Tibial nerve (tissue), 4 donors: ENCODE data around the gene EYS.

Experiments
- EP300 ChIP-seq, 2 donors: sonication (generic); formaldehyde crosslinking; IDR thresholded peaks; one replicate each; pipeline ENCODE4 v1.6.1; 2017; ENCODE audit warnings: antibody characterized with exemption in 2 of 2, mild to moderate bottlenecking in 1 of 2
- POLR2A ChIP-seq, 2 donors: fragments of 450-650 bp; IDR thresholded peaks; one replicate each; pipeline ENCODE4 v1.6.1; 2017; ENCODE audit warnings: antibody characterized with exemption in 2 of 2, mild to moderate bottlenecking in 2 of 2, moderate library complexity in 2 of 2
- TF ChIP-seq, protein P1 (sequence below), 5 experiments: fragments of 200-600 bp in 3 of 5; fragments of 450-650 bp in 2 of 5; sonication (generic) in 3 of 5; IDR thresholded peaks; one replicate each; pipeline ENCODE4 v1.5.1; 2016 to 2019; ENCODE audit warnings: antibody characterized with exemption in 5 of 5, mild to moderate bottlenecking in 3 of 5, moderate library complexity in 2 of 5

DNA sequence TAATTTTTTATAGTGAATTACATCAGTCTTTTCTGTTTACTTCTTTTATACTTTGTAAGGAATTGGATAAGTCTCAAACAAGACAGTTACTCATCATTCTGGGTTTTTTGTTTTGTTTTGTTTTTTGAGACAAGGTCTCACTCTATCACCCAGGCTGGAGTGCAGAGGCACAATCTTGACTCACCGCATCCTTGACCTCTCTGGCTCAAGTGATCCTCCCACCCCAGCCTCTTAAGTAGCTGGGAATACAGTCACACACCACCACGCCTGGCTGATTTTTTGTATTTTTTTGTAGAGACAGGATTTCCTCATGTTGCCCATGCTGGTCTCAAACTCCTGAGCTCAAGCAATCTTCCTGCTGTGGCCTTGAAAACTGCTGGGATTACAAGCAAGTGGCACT, 524.3 kb downstream of the EYS start:
- TF ChIP-seq, protein P1, sequence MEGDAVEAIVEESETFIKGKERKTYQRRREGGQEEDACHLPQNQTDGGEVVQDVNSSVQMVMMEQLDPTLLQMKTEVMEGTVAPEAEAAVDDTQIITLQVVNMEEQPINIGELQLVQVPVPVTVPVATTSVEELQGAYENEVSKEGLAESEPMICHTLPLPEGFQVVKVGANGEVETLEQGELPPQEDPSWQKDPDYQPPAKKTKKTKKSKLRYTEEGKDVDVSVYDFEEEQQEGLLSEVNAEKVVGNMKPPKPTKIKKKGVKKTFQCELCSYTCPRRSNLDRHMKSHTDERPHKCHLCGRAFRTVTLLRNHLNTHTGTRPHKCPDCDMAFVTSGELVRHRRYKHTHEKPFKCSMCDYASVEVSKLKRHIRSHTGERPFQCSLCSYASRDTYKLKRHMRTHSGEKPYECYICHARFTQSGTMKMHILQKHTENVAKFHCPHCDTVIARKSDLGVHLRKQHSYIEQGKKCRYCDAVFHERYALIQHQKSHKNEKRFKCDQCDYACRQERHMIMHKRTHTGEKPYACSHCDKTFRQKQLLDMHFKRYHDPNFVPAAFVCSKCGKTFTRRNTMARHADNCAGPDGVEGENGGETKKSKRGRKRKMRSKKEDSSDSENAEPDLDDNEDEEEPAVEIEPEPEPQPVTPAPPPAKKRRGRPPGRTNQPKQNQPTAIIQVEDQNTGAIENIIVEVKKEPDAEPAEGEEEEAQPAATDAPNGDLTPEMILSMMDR (IDR thresholded peaks at IDR 0.05) = no peak
- TF ChIP-seq POLR2A (IDR thresholded peaks at IDR 0.05) (no peak), EP300 (IDR thresholded peaks at IDR 0.05) (no peak)
